HG02763 (cell line): ENCODE measurements around the gene DDAH1.

Experiments used
- ATAC-seq: cut with Tn5 transposase; IDR thresholded peaks from one replicate; pipeline ENCODE4 v1.9.1; 2021; ENCODE audit warnings: mild to moderate bottlenecking, moderate library complexity; ENCODE audit not compliant: unreplicated experiment

DDAH1 gene

DNA sequence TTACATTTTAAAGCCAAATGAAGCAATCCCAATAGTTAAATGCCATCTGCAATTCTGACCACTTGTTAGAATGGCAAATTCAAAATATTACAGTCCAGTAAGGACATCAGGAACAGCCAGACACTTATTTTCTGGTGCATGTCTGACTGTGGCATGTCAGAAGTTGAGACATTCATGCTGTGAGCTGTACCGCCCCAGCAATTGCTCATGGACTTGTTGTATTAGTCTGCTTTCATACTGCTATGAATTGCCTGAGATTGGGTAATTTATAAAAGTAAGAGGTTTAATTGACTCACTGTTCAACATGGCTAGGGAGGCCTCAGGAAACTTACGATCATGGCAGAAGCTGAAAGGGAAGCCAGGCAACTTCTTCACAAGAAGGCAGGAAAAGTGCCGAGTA lies 19.1 kb downstream of the DDAH1 start:
- no peak for ATAC-seq

DNA sequence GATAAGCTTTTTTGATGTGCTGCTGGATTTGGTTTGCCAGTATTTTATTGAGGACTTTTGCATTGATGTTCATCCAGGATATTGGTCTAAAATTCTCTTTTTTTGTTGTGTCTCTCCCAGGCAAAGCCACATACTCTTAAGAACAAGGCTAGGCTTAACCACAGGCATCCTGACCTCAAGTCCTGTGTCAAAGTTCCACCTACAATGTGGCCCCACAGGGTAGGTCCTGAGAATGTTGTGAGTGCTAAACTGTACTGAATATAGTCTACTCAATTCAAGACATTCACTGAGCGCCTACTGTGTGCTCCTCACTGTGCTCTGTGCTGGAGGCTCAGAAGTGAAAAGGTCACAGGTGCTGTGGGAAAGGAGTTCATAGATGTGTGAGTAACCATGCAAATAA lies 20.6 kb downstream of the DDAH1 start:
- no peak for ATAC-seq

DNA sequence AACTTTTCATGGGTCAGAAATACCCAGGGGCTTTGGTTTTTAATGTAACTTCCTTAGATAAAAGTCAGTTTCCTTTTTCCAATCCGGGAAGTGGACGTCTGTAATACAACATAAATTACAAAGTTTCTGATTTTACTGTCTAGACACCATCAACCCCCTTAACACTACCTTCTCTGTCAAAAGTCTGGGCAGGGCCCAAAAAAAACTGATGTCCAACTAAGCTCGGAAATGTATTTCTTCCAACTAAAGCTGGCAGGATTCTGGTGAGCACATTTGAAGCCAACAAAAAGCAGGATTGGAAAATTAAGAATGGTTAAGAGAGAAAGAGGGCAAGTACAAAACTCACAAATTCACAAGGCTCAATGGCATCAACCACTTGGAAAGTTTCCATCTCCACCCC lies 24.3 kb downstream of the DDAH1 start:
- no peak for ATAC-seq

DNA sequence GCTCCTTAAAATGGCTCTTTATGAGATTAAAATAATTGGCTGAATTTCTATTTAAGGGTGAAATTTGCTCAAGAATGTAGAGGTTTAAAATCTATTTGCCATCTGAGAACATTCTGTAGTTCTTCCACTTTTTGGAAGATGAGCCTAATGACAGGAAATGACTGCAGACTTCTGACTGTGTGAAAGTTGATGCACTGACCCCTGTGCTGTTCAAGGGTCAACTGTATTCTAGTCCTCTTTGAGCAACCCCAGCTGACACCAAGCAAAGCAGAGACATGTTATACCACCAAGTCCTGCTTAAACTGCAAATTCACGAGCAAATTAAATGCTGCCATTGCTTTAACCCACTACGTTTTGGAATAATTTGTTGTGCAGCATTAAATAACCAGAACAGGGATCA lies 26.6 kb downstream of the DDAH1 start:
- ATAC-seq, result no peak

DNA sequence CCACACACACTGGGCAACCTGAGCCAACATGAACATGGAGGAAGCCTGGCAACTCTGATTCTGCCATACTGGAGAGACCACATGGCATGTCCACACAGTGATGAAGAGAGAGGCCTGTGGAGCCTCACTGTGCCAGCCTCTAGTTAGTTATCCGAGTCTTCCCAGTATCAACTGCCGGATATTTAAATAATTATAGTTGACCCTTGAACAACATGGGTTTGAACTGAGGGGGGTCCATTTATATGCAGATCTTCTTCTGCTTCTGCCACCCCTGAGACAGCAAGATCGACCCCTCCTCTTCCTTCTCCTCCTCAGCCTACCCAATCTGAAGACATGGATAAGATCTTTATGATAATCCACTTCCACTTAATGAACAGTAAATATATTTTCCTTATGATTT lies 27.8 kb downstream of the DDAH1 start:
- ATAC-seq, result no peak

DNA sequence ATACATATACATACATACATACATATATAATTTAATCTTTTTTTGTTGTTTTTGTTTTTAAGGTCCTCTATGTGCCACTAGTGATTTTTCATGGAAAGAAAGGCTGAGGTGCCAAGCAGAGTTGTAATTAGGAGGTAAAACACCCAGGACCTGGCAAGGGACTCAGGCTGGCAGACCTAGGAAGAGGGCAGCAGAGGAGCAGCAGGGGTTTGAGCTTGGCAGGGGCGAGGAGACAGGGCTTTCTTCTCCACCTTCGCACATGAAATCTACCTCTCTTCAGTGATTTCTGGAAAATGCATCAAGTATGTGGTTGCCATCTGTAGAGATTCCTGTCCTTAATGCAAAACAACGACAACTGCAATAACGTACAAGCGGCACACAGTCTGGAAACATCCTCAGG lies 31.9 kb downstream of the DDAH1 start:
- ATAC-seq, result no peak

DNA sequence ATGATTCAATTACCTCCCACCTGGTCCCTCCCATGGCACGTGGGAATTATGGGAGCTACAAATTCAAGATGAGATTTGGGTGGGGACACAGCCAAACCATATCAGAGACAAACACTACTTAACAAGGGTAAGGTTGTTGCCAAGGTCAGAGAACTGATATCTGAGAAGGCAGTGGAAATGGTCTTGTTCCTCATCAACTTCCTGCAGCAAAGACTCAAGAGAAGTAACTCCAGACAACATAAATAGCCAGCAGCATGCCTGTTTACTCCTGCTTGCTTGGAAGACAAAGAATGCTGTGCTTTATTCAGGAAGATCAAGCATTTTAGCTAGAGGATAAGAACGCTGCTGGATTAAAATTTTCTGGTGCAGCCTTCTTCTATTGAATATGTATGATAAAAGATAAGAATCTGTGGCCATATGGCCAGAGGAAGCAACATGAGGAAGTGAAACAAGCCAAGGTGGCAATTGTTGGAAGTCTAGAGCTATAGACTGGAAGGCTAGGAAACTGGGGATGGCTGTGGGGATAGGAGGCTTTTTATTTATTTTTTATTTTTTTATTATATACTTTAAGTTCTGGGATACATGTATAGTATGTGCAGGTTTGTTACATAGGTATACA lies 36.4 kb downstream of the DDAH1 start:
- ATAC-seq, result no peak

DNA sequence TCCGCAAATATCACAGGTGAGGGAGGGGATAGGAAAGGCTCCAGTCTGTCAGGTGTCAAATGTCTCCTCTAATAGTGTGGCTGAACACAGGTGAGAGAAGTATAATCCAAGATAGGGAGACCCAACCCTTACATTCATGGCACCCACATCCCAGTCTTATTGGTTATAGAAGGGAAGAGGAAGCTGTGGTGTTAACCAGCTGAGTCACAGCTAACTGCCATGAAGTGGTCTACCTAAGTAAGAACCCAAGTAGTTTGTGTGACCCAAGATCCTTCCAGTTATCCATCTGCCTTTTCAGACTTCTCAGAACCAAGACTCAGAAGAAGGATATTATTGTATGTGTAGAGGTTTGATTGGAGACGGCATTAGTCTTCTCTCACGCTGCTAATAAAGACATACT lies 37.1 kb downstream of the DDAH1 start:
- ATAC-seq, result no peak

DNA sequence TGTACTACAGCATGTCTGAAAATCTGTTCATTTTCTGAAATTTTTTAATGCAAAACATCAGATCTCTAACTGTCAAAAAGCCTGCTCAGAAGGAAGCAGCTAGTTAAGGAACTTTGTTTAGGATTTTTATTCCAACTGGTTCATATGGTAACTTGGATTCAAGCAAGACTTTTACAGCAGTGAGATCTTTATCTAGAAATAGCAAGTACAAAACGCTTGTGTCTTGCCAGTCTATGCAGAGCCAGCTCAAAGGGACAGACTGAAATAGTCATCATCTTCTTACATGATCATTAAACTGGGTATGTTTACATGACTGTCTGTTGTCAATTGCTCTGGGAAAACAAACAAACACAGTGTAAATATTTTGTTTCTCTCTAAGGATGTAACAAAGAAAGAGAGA lies 37.6 kb downstream of the DDAH1 start:
- ATAC-seq, result no peak

DNA sequence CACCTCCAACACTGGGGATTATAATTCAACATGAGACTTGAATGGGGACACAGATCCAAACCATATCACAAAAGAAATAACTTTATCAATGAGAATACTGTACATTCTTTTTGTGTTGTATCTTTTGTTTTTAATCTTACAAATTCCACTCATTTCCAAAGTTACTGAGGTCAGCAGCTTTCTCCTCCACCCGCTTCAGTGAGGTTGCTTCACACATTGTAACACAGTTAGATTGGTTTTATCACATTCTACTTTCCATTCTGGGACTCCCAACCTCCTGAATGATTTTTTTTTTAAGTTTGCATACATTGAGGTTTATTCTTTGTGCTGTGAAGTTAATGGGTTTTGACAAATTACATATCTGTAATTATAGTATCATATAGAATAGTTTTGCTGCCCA lies 43.8 kb downstream of the DDAH1 start:
- no peak for ATAC-seq

DNA sequence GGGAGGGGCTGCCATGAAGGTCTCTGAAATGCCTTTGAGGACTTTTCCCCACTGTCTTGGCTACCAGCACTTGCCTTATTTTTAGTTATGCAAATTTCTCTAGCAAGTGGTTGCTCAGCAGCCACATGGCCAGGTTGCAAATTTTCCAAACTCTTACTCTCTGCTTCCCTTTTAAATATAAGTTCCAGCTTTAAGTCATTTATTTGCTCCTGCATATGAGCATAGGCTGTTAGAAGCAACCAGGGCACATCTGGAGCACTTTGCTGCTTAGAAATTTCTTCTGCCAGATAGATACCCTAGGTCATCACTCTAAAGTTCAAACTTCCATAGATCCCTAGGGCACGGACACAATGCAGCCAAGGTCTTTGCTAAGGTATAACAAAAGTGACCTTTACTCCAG lies 44.8 kb downstream of the DDAH1 start:
- ATAC-seq, result no peak

DNA sequence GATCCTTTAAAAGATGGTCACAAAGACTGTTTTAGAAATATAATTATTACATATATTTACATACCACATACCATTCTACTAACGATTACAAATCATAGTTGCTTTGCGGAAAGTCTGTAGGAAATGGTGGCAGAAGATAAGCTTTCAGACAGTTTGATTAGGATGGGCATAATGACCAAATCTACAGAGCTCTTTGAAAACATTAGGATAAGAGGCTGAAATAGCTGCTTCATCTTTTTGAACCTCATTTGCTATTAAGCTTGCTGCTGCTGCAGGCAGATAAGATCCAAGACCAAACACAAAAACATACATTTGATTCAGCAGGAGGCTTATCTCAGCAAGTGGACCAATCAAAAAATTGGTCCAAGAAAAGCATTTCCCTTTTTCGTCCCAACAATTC lies 47.1 kb downstream of the DDAH1 start:
- no peak for ATAC-seq

DNA sequence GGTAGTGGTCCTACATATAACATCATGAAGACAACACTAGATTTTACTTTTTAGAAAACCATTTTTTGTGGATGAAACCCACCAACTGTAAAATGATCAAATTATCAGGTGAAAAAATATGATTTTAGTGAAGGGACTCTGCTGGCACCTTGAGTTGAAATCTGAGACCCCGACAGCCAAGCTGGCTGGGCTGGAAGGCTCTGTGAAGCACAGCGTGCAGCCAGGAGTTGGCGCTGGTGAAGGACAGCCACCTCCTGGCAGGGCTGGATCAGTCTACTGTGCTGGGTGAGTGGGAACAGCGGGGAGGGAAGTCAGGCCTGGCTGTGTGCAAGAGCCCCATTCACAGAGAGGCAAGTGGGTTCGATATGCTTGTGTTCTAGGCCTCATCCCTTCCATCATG lies 47.9 kb downstream of the DDAH1 start:
- ATAC-seq, result no peak

DNA sequence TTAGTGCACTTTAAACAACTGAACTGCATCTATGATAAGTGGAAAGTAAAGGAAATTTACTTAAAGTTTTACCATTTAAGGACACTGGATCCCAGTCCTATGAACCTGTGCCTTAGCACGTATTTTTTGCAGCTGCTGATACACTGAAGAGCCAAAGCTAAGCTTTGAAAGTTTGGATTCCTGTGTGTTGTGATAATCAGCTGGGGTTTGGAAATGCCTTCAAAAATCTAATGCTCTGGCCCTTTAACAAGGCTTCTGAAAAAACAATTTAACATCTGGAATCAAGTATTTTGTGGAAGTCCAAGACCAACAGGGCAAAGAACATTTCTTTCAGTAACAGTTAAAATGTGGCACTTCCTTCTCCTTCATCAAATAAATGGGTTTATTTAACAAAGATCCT lies 51.8 kb downstream of the DDAH1 start:
- no peak for ATAC-seq

DNA sequence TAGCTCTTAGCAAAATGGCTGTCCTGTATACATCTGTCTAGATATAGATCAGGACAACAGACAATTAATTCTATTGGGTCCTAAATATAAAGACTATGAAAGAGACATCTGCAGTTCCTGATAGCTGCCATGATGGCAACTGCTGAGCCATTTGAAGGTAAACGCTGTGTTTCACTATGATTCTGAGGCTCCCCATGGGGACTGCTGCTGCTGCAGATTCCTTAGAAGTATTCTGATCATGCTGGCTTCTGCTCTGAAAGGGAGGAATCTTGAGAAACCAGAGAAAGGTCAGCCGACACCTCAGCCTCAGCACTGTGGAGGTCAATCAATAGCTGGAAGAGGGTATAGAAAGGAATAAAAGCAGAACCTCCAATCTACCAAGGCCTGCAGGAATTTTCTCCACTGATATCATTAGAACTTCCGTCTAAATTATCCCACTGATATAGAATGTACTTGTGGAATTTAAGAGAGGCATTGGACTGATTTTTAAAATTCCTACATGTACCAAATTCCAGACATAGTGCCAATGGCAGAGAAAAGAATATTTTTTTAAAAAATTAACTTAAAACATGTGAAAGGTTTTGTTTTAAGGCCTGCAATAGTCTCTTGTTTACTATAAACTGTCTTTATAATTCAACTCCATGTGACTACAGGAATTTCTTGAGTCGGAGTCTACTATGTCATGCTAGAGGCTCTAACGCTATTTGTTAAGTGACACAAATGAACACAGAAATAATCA lies 53.2 kb downstream of the DDAH1 start:
- no peak for ATAC-seq

DNA sequence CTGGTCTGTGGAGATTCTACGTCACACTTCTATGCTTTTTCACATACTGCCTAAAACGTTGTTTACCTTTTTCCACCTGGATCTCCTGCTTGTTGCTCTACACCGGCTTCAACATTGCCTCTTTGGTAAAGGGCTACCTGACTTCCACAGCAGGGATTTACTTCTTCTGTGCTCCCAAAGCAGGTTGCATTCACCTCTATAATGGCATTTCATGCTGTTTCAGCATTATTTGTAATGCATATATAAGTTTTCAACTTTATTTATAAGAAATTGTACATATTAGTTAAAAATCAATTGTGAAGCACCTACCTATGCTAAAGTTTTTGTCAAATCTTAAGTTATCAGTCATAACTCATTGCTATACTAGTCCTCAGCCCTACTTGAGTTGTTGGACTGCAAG lies 55.4 kb downstream of the DDAH1 start:
- no peak for ATAC-seq

DNA sequence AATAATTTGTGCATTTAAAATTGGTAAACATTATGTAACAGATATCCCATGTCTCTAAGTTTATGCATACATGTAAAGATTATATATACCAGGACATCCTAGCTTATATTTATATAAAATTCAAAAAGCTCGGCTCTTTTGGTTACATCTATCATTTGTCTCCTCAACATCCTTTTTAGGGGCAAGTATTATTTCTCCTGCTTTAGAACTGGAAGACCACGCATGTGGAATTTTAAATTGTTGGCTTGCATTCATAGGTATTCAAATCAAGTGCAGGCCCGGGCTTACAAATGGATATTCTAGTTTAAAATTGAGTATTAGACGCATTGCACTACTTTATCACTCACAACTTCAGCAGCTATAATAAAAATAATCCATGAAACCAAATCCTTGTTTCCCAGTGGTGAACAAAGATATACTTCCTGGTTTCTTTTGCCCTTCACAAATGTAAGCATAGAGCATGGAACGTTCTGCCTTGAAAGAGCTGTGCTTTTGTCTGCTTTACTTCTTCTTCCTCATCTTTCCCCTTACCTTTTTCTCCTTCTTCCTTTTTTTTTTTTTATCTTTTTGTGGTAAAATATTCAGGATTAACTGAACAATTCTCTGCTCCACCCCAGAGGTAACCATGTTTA lies 57.1 kb downstream of the DDAH1 start:
- no peak for ATAC-seq

DNA sequence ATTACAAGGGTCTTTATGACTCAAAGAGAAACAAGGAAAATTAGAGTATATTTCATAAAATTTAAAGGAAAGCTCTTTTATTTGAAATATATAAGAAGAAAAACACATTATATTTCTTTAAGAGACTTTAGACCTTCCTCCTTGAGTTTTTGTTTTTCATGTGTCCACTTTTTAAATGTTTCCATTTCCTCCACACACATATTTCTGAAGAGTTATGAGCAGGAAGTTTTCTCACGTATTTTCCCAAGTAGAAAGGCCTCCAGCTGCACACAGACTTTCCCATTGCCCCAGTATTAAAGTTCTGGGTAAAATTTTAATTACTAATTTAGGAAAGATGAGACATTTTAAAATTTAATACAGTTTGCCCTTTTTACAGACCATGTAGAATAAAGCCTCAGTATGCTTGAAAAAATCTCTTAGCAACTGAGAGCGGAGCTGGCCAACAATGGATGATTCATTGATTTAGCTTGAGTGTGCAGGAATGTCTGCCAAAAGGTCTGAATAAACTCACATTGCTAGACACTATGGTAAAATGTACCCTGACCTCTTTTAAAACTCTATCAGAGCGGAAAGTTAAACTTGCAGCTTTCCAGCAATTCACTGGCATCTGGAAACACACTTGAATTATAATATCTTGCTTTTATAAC lies 57.9 kb downstream of the DDAH1 start:
- ATAC-seq, result no peak

DNA sequence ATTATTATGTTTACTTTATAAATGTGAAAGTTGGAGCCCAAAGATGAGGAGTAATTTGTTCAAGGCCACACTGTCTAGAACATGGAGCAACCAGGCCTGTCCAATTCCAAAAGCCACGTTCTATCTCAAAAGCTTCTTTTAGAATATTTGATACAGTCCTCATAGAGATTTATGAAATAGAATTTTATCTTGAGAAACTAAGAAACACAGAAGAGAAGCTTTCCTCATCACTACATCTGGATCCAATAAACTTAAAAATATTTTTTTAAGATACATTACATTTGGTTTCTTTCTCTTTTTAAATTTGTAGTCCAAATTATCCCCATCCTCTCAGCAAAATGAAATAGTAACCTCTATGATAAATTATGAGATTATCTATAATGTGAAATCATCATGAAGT lies 58.9 kb downstream of the DDAH1 start:
- ATAC-seq, result no peak

DNA sequence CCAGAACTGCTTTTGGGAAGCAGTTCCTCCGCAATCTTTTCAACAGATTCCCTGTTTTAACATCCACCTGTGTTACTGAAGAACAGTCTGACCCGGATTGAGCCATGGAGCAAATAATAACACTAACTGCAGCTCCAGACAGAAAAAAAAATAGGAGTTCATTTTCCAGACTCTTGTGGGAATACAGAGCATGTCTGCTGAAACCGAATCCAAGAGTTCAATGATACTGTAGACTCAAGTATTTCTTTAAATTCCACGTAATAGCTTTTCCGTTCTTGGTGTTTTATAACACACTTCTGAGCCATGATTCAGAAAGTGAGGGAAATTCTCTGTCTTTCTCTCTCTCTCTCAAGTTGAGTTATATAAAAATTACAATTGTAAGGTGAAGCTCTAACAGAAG lies 60.6 kb downstream of the DDAH1 start:
- ATAC-seq, result no peak

DNA sequence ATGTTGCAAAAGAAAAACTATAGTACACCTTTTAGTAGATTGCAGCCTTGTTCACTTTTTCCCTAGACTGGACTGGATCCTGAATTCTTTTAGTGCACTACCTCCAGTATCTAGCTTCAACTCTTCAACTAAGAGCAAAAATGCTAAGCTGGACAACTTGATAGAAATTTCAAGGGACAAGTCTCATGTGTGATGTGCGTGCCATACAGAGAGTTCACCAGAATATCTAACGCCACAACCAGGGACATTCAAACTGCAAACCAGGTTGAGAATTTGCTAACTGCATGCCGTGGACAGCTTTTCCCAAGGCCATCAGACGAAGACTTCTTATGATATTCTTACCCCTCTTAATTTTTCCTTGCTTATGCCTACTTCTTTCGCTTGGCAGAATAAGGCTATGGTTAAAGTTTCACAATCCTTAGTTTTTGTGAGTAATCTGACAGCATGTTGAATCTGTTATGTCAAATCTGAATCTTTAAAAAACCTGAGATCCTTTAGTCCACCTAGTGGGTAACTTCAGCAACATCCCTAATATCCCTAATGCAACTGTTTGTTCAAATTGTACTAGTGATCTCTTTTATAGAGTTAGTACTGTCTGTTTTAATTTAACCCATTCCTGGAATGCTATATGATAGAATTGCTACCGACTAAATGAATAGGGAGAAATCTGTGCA lies 66.4 kb downstream of the DDAH1 start:
- no peak for ATAC-seq
